ENCODE data around the gene STAG1. TPM values are rescaled to one million over a fixed set of nuclear protein-coding genes. Genes with fewer than 3 reads are reported as not detected.
A peak's percentile ranks its signal among the peaks of the same experiment; 100 is the strongest.

Gene STAG1
- total and polyA plus RNA-seq, 2 of the 13 experiments (the other 11 are each of a cell fraction or from before 2014, with no cell fraction given), result 6.2 to 25.9 TPM

DNA sequence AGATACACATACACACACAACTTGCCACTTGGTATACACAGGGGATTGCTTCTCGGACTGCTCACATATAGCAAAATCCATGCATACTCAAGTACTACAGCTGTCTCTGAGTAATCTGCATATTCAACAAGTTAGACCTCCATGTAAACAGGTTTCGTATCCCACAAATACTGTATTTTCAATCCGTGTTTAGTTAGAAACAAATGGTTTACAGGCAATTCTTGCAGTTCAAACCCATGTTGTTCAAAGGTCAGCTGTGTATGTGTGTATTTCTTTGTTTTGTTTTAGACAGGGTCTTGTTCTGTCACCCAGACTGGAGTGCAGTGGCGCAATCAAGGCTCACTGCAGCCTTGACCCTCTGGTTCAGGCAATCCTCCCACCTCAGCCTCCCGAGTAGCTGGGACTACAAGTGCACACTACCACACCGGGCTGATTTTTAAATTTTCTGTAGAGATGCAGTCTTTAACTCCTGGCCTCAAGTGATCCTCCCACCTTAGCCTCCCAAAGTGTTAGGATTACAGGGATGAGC lies 253.2 kb downstream of the STAG1 start (continued):
- TF ChIP-seq, protein P1, sequence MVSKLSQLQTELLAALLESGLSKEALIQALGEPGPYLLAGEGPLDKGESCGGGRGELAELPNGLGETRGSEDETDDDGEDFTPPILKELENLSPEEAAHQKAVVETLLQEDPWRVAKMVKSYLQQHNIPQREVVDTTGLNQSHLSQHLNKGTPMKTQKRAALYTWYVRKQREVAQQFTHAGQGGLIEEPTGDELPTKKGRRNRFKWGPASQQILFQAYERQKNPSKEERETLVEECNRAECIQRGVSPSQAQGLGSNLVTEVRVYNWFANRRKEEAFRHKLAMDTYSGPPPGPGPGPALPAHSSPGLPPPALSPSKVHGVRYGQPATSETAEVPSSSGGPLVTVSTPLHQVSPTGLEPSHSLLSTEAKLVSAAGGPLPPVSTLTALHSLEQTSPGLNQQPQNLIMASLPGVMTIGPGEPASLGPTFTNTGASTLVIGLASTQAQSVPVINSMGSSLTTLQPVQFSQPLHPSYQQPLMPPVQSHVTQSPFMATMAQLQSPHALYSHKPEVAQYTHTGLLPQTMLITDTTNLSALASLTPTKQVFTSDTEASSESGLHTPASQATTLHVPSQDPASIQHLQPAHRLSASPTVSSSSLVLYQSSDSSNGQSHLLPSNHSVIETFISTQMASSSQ (IDR thresholded peaks at IDR 0.05; ENCODE audit: low read depth), result peak; percentile 52; the same call in 1 of the 2 replicates
- TF ChIP-seq, protein P1 (CRISPR knock-in tag; IDR thresholded peaks at IDR 0.05; ENCODE audit: borderline replicate concordance), result peak; percentile 78
- TF ChIP-seq NFIC (IDR thresholded peaks at IDR 0.05; ENCODE audit: low read length), result peak; percentile 68; the same call in 1 of the 2 replicates
- peak; percentile 71; the same call in 1 of the 2 replicates for TF ChIP-seq ELF3 (CRISPR knock-in tag; IDR thresholded peaks at IDR 0.05)
- TF ChIP-seq KDM5B (CRISPR knock-in tag; IDR thresholded peaks at IDR 0.05; ENCODE audit: borderline replicate concordance), result no peak
- TF ChIP-seq, protein P2, sequence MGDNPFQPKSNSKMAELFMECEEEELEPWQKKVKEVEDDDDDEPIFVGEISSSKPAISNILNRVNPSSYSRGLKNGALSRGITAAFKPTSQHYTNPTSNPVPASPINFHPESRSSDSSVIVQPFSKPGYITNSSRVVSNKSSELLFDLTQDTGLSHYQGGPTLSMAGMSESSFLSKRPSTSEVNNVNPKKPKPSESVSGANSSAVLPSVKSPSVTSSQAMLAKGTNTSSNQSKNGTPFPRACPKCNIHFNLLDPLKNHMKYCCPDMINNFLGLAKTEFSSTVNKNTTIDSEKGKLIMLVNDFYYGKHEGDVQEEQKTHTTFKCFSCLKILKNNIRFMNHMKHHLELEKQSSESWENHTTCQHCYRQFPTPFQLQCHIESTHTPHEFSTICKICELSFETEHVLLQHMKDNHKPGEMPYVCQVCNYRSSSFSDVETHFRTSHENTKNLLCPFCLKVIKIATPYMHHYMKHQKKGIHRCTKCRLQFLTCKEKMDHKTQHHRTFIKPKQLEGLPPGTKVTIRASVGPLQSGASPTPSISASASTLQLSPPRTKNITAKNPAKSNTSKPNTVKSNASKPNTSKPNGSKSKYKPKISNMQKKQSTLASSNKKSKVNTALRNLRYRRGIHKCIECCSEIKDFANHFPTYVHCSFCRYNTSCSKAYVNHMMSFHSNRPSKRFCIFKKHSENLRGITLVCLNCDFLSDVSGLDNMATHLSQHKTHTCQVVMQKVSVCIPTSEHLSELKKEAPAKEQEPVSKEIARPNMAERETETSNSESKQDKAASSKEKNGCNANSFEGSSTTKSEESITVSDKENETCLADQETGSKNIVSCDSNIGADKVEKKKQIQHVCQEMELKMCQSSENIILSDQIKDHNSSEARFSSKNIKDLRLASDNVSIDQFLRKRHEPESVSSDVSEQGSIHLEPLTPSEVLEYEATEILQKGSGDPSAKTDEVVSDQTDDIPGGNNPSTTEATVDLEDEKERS (CRISPR knock-in tag; IDR thresholded peaks at IDR 0.05), result peak; percentile 93; the same call in 1 of the 2 replicates
- 0 out of 2 replicates have a peak, but pooled peaks have one; percentile 27 for TF ChIP-seq SALL2 (CRISPR knock-in tag; IDR thresholded peaks at IDR 0.05)
- TF ChIP-seq IKZF4 (CRISPR knock-in tag; IDR thresholded peaks at IDR 0.05; ENCODE audit: borderline replicate concordance, low read depth, not compliant biosample characterization), result no peak
- TF ChIP-seq, protein P3, sequence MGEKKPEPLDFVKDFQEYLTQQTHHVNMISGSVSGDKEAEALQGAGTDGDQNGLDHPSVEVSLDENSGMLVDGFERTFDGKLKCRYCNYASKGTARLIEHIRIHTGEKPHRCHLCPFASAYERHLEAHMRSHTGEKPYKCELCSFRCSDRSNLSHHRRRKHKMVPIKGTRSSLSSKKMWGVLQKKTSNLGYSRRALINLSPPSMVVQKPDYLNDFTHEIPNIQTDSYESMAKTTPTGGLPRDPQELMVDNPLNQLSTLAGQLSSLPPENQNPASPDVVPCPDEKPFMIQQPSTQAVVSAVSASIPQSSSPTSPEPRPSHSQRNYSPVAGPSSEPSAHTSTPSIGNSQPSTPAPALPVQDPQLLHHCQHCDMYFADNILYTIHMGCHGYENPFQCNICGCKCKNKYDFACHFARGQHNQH (CRISPR knock-in tag; IDR thresholded peaks at IDR 0.05), result peak; percentile 93
- TF ChIP-seq KDM6A (CRISPR knock-in tag; IDR thresholded peaks at IDR 0.05; ENCODE audit: low read depth), result peak; percentile 62
- TF ChIP-seq NCOR1 (IDR thresholded peaks at IDR 0.05; ENCODE audit: borderline replicate concordance, low read length), result peak; percentile 87; the same call in 1 of the 2 replicates
- peak; percentile 91 for TF ChIP-seq ZNF264 (CRISPR knock-in tag; IDR thresholded peaks at IDR 0.05)
- peak; percentile 90 for TF ChIP-seq SMAD3 (CRISPR knock-in tag; IDR thresholded peaks at IDR 0.05)
- TF ChIP-seq, protein P4, sequence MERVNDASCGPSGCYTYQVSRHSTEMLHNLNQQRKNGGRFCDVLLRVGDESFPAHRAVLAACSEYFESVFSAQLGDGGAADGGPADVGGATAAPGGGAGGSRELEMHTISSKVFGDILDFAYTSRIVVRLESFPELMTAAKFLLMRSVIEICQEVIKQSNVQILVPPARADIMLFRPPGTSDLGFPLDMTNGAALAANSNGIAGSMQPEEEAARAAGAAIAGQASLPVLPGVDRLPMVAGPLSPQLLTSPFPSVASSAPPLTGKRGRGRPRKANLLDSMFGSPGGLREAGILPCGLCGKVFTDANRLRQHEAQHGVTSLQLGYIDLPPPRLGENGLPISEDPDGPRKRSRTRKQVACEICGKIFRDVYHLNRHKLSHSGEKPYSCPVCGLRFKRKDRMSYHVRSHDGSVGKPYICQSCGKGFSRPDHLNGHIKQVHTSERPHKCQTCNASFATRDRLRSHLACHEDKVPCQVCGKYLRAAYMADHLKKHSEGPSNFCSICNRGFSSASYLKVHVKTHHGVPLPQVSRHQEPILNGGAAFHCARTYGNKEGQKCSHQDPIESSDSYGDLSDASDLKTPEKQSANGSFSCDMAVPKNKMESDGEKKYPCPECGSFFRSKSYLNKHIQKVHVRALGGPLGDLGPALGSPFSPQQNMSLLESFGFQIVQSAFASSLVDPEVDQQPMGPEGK (CRISPR knock-in tag; IDR thresholded peaks at IDR 0.05), result peak; percentile 49
- peak; percentile 83; the same call in 1 of the 2 replicates for TF ChIP-seq ZFP1 (CRISPR knock-in tag; IDR thresholded peaks at IDR 0.05)
- no peak for TF ChIP-seq ZNF484 (CRISPR knock-in tag; IDR thresholded peaks at IDR 0.05; ENCODE audit: borderline replicate concordance, low read depth)
- TF ChIP-seq ZNF775 (CRISPR knock-in tag; IDR thresholded peaks at IDR 0.05; ENCODE audit: borderline replicate concordance), result no peak
- no peak for TF ChIP-seq AGO2 (optimal IDR thresholded peaks at IDR 0.05; ENCODE audit: low read depth, low read length)
- TF ChIP-seq SSRP1 (CRISPR knock-in tag; IDR thresholded peaks at IDR 0.05), result no peak
- peak; percentile 70 for TF ChIP-seq CREM (IDR thresholded peaks at IDR 0.05)
- TF ChIP-seq CREM (CRISPR knock-in tag; IDR thresholded peaks at IDR 0.05), result no peak

Data from HepG2 (cell line).